GM12873 (cell line): ENCODE data around the gene RBM33.

ENCODE experiments used
- TF ChIP-seq, protein P1 (sequence below): IDR thresholded peaks from 2 replicates; pipeline ENCODE4 v1.5.1; 2012; ENCODE audit warnings: low read depth, mild to moderate bottlenecking, moderate library complexity, low read length, control low read depth; ENCODE audit not compliant: insufficient read depth; ENCODE audit errors: missing control alignments

RBM33 gene

DNA sequence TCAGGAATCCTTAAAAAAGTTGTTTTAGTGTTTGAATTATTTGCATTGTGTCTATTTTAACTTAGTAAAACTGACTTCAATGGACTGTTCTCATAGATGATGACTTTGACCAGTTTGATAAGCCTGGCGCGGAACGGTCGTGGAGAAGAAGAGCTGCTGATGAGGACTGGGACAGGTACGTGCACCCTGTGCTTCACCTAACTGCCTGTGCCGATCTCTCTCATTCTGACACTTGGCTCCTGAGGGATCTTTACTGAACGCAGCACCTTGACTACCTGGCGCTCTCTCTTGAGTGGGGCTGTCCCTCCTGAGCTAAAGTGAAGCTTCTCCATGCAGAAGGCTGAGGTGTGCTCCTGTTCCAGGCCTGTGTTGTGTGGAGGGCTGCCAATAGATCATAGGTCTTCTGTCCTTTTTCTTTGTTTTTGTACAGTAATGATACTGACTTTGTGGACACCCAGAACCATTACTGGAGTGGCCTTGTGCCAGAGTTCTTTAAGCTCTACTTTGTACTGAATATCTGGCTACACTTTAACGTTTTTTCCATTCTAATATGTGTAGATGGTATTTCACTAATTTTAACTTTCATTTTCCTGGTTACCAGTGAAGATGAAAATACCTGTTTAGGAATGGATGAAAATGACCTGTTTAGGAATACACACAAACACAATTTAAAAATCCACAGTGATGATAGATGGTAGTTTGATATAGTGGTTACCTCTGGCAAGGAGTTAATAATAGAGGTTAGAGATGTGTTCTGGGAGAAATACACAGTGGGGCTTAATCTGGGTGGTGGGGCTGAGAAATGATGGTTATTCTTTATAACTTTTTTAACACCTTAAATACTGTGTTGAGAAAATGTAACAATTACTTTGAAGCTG, 20.9 kb downstream of the RBM33 start:
- TF ChIP-seq, protein P1, sequence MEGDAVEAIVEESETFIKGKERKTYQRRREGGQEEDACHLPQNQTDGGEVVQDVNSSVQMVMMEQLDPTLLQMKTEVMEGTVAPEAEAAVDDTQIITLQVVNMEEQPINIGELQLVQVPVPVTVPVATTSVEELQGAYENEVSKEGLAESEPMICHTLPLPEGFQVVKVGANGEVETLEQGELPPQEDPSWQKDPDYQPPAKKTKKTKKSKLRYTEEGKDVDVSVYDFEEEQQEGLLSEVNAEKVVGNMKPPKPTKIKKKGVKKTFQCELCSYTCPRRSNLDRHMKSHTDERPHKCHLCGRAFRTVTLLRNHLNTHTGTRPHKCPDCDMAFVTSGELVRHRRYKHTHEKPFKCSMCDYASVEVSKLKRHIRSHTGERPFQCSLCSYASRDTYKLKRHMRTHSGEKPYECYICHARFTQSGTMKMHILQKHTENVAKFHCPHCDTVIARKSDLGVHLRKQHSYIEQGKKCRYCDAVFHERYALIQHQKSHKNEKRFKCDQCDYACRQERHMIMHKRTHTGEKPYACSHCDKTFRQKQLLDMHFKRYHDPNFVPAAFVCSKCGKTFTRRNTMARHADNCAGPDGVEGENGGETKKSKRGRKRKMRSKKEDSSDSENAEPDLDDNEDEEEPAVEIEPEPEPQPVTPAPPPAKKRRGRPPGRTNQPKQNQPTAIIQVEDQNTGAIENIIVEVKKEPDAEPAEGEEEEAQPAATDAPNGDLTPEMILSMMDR, result no peak

DNA sequence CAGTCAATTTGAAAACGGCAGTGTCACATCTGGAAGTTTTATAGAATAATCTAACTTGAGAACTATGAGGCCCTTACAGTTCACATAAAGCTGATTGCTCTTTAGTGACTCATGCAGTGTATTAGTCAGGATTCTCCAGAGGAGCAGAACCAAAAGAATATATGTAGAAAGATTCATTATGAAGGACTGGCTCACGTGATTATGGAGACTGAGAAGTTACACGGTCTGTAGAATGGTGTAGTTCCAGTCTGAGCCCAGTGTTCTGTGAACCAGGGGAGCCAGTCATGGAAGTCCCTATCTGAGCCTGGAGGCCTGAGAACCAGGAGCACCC, 21.5 kb downstream of the RBM33 start:
- TF ChIP-seq, protein P1, result no peak

DNA sequence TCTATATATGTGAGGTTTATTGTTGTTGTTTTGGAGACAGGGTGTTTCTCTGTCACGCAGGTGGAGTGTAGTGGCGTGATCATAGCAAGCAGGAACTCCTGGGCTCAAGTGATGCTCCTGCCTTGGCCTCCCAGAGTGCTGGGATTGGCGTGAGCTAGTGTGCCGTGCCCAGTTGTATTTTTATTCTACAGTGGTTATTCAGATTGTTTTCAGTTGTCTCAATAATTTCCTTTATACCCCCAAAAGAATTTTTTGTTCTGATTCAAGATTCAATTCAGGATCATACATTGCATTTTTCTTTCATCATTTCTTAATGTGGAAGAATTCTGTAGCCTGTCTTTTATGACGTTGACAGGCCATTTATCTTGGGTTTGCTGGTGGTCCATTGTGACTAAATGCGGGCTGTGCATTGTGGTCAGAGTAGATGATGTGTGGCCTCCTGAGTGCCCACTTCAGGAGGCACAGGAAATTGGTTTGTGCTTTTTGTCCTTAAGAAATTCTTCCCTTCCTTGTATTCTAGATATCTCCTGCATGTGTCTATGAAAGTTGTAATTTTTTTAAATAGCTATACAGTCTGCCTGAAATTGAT, 22.9 kb downstream of the RBM33 start:
- TF ChIP-seq, protein P1, result no peak

DNA sequence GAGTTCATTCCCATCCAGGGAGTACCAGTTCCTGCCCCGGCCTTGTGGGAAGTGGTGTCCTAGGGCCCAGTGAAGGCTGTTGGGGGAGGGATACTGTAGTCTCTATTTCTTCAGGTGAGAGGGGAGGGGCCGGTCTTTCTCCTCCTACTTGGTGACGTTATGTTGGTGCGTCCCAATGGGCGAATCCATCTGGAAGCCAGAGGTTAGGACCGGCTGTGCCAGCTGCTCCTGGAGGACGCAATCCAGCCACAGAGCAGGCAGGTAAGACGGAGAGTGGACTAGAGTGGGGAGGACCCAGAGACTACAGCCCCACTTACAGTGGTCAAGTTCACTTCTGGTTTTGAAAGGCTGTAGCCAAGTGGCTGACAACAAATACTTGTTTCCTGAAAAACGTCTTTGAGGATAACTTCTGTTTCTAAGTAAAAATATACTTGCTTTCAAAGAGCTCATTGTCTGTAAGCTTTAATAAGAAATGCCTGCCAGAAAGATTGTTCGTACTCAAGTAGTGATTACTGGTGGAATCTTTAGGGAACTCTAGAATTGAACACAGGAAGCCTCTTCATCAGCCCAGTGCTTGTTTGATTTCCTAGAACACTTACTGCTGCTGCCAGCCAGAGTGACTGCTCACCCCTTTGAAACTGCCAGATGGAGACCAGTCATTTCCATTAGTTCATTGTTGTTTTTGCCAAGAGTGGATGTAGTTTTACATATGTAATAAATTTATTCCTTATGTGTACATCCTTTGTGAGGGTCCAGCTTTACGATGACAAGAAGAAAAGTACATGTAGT, 25.4 kb downstream of the RBM33 start:
- TF ChIP-seq, protein P1, result no peak

DNA sequence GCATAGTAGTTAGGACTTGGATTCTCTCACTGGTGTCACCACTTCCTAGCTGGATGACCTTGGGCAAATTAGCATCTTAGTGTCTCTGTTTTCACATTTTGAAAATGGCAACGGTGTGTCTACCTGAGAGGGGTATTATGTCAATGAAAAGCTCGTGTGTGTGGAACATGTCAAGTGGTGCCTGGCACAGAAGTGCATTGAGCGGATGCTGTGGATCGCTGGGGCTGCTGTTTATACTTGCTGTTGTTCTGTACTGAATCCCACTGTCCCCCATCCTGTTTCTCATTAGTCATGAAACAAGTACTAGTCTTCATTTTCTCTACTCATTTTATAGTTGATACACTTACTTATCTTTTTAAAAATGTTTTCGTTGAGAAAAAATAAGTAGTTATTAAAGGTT, 26.1 kb downstream of the RBM33 start:
- TF ChIP-seq, protein P1, result no peak

DNA sequence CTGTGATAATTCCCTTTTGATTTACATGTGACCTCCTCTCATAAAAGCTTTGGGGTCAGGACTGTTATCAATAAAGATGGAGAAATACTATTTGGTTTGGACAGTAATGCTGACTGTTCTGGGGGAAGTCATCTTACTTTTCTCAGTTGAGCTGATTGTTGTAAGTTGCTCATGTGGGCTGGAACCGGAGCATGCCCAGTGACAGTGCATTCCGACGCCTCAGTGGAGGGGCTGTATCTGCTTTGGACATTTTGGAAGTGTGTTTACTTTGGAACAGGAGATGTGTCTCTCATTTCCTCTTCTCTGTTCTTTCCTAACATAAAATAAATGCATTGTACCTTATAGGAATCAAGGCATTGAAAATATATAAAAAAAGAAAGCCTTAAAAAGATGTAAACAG, 30.1 kb downstream of the RBM33 start:
- TF ChIP-seq, protein P1, result no peak

DNA sequence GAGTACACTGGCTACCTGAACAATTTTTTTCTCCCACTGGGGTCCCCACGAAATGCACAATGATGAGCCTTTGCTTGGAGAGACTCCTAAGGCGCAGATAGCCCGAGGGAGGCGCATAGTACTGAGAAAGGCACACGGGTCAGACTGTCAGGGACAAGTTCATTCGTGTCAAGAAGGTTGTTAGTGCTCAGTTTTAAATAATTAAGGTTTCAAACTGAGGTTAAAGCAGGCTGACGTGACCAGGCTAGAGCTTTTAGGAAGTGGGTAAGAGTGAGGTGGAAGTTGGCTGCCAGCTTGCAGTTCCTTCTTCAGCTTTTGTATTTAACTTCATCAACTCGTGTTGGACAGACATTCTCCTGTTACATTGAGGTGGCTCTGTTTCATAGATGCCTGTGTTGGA, 31.6 kb downstream of the RBM33 start:
- TF ChIP-seq, protein P1, result no peak
